Measurements from ENCODE around the gene FUT3.

FUT3 gene

GRCh38 chr19:5820785-5821184, 30.5 kb downstream of the FUT3 start:
- DNase-seq (ENCODE audit: low spot score) = no peak
- in situ Hi-C loops (cut with MboI; ENCODE audit: low pct_unique_long_range_greater_than_20kb, low sequenced_read_pairs, unreplicated experiment) = loop anchor here (25.0 kb wide), 1 partner anchor 192 kb away; no protein-coding TSS in a partner anchor
- no peak for TF ChIP-seq CTCF (IDR thresholded peaks at IDR 0.05; ENCODE audit: extremely low read depth, insufficient read depth, missing control alignments)

- no peak for TF ChIP-seq CTCF (IDR thresholded peaks at IDR 0.05; ENCODE audit: extremely low read depth, insufficient read depth, missing control alignments)
- in situ Hi-C loops (cut with MboI; ENCODE audit: low pct_unique_long_range_greater_than_20kb, low sequenced_read_pairs, unreplicated experiment) = loop anchor here (25.0 kb wide), 1 partner anchor 194 kb away; no protein-coding TSS in a partner anchor
- no peak for DNase-seq (ENCODE audit: low spot score)
Observed at GRCh38 chr19:5818594-5818993, 32.7 kb downstream of the FUT3 start.

GRCh38 chr19:5817218-5817617, 34.0 kb downstream of the FUT3 start:
- no peak for TF ChIP-seq CTCF (IDR thresholded peaks at IDR 0.05; ENCODE audit: extremely low read depth, insufficient read depth, missing control alignments)
- in situ Hi-C loops (cut with MboI; ENCODE audit: low pct_unique_long_range_greater_than_20kb, low sequenced_read_pairs, unreplicated experiment) = loop anchor here (25.0 kb wide), 1 partner anchor 195 kb away; no protein-coding TSS in a partner anchor
- no peak for DNase-seq (ENCODE audit: low spot score)

GRCh38 chr19:5814852-5815246, 36.4 kb downstream of the FUT3 start:
- no peak for TF ChIP-seq CTCF (IDR thresholded peaks at IDR 0.05; ENCODE audit: extremely low read depth, insufficient read depth, missing control alignments)
- DNase-seq (ENCODE audit: low spot score) = no peak
- in situ Hi-C loops (cut with MboI; ENCODE audit: low pct_unique_long_range_greater_than_20kb, low sequenced_read_pairs, unreplicated experiment) = loop anchor here (25.0 kb wide), 1 partner anchor 197 kb away; no protein-coding TSS in a partner anchor

- no peak for TF ChIP-seq CTCF (IDR thresholded peaks at IDR 0.05; ENCODE audit: extremely low read depth, insufficient read depth, missing control alignments)
- in situ Hi-C loops (cut with MboI; ENCODE audit: low pct_unique_long_range_greater_than_20kb, low sequenced_read_pairs, unreplicated experiment) = loop anchor here (25.0 kb wide), 1 partner anchor 198 kb away; no protein-coding TSS in a partner anchor
- DNase-seq (ENCODE audit: low spot score) = no peak
Observed at GRCh38 chr19:5814123-5814851, 37.0 kb downstream of the FUT3 start.

- TF ChIP-seq CTCF (IDR thresholded peaks at IDR 0.05; ENCODE audit: extremely low read depth, insufficient read depth, missing control alignments) = no peak
- in situ Hi-C loops (cut with MboI; ENCODE audit: low pct_unique_long_range_greater_than_20kb, low sequenced_read_pairs, unreplicated experiment) = loop anchor here (25.0 kb wide), 1 partner anchor 201 kb away; no protein-coding TSS in a partner anchor
- DNase-seq (ENCODE audit: low spot score) = no peak
Observed at GRCh38 chr19:5811117-5811516, 40.1 kb downstream of the FUT3 start.
